NCI-H82 treated with DMSO at 0.1 percent for 48 hours (cell line): ENCODE data around the gene MYBPC2.
"Not testable (repeated sequence)": the region's sequence is repeated elsewhere in the genome, so short reads cannot be mapped to it uniquely, and the experiment has no call there.

Source experiments
- DNase-seq: peaks from one replicate; lab custom pipeline; 2025; ENCODE audit not compliant: unreplicated experiment; lab: John Stamatoyannopoulos, UW

MYBPC2 gene

DNA sequence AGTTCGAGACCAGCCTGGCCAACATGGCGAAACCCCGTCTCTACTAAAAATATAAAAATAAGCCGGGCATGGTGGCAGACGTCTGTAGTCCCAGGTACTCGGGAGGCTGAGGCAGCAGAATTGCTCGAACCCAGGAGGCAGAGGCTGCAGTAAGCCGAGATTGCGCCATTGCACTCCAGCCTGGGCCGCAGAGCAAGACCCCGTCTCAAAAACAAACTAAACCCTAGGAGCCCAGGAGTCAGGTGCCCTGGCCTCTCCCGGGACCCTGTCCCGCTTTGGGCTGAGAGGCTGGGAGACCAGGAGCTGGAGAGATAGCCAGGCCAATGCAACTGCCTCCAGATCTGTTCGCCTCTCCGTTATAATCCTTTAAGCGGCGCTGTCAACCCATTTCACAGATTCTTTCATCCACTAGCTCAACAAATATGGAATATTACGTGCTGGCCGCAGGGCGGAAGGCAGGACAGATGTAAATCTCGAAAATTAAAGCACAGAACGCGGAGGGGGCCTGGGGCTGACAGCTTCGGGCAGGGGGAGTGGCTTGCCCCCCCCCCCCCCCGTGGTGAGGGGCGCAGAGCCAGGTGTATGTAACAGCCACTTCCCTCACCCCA is 5.3 kb upstream of the MYBPC2 start:
- DNase-seq: no peak

DNA sequence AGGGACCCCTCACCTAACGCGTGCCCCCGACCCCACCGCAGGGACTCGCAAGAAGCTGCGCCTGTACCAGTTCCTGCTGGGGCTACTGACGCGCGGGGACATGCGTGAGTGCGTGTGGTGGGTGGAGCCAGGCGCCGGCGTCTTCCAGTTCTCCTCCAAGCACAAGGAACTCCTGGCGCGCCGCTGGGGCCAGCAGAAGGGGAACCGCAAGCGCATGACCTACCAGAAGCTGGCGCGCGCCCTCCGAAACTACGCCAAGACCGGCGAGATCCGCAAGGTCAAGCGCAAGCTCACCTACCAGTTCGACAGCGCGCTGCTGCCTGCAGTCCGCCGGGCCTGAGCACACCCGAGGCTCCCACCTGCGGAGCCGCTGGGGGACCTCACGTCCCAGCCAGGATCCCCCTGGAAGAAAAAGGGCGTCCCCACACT is 4.7 kb upstream of the MYBPC2 start:
- no peak for DNase-seq

DNA sequence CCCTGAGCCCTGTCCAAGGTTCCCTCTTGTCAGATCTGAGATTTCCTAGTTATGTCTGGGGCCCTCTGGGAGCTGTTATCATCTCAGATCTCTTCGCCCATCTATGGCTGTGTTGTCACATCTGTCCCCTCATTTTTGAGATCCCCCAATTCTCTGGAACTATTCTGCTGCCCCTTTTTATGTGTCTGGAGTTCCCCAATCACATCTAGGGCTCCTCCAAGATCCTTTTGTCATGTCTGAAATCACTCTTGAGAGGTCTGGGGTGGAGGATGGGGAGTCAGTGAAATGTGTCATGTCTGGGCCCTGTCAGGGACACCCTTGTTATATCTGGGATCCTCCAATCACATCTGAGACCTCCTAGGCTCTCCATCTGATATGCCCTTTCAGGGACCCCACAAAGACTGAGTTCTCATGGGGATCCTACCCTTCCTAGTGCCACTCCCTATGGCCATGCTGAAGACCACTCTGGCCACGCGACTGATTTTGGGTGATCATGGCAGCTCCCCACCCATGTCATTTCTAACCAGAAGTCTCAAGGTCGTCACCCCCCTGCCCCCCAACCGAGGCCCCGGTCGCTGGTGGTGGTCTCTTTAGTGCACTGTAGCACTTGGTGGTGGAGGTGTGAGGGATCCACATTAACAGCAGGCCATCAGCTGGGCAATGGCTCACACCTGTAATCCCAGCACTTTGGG is 3.8 kb upstream of the MYBPC2 start:
- DNase-seq: no peak

- no peak for DNase-seq
Measured at GRCh38 chr19:50430888-50431342, 1.8 kb upstream of the MYBPC2 start.

GRCh38 chr19:50431343-50432220 is 1.1 kb upstream of the MYBPC2 start:
- peak; percentile 37 for DNase-seq

DNA sequence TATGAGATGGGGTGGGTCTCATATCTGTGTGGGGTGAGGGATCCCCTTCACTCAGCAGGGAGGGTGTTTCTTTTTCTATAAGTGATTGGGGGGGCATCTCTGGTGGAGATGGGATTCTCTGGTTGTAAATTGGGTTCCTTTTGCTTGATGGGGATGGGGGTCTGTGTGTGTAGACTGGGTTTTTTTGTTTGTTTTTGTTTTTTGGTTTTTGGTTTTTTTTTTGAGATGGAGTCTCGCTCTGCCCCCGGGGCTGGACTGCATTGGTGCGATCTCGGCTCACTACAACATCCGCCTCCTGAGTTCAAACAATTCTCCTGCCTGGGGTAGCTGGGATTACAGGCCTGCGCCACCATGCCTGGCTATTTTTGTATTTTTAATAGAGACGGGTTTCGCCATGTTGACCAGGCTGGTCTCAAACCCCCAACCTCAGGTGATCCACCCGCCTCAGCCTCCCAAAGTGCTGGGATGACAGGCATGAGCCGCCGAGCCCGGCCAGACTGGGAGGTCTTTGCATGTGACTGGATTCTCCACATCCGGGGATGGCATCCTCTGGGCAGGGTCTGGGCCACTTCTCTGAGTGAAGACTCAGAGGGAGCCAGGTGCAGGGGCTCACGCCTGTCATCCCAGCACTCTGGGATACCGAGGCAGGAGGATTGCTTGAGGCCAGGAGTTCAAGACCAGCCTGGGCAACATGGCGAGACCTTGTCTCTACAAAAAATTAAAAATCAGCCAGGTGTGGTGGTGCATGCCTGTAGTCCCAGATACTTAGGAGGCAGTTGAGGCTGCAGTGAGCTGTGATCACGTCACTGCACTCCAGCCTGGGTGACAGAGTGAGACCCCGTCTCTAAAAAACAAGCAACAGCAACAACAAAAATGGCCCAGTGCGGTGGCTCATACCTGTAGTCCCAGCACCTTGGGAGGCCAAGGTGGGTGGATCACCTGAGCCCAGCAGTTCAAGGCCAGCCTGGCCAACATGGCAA is 799 bp downstream of the MYBPC2 start:
- no peak for DNase-seq

GRCh38 chr19:50434525-50434924 is 1.8 kb downstream of the MYBPC2 start:
- DNase-seq: no peak

DNA sequence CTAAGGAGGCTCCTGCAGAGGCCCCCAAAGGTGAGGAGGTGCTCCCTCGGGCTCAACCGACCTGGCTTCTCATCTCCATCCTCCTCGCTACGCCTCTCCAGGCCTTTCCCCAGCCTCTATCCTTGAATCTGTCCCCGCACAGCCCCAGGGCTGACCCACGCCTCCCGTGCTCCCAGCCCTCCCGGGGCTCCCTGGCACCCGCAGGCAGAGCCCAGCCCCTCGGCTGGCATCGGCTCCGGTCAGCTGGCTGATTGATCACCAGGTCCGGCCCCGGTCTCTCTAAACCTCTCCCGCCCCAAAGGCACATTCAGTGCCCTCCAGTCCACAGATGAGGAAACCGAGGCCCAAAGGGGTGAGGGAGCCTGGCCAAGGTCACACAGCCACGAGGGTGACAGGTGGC is 2.5 kb downstream of the MYBPC2 start:
- no peak for DNase-seq

- no peak for DNase-seq
Measured at GRCh38 chr19:50435627-50436026, 2.9 kb downstream of the MYBPC2 start.

- no peak for DNase-seq
Measured at GRCh38 chr19:50437862-50438449, 5.3 kb downstream of the MYBPC2 start.

DNA sequence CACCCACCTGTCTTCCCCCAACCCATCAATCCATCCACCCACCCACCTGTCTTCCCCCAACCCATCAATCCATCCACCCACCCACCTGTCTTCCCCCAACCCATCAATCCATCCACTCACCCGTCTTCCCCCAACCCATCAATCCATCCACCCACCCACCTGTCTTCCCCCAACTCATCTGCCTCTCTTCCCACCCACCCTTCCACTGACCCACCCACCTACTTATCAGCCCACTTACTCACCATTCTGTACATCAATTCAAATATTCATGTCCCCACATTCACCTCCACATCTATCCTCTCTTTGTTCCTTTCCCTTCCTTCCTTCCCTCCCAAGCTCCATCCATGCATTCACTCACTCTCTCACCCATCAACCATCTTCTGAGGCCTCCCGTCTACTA is 6.4 kb downstream of the MYBPC2 start:
- not testable (repeated sequence) for DNase-seq

DNA sequence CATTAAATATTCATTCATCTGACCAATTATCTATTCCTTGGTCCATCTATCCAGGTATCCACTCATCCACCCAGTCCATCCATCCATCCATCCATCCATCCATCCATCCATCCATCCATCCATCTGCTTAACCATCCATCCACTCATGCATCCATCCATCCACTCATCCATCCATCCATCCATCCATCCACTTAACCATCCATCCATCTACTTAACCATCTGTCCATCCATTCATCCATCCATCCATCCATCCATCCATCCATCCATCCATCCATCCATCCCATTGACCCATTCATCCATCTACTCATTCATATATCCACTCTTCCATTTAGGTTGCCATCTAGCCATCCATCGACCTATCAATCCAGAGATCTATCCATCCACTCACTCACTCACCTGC is 11.4 kb downstream of the MYBPC2 start:
- no peak for DNase-seq

- no peak for DNase-seq
Measured at GRCh38 chr19:50447053-50447452, 14.4 kb downstream of the MYBPC2 start.

GRCh38 chr19:50447750-50448149 is 15.1 kb downstream of the MYBPC2 start:
- DNase-seq: no peak

GRCh38 chr19:50449236-50449899 is 16.7 kb downstream of the MYBPC2 start:
- no peak for DNase-seq

- DNase-seq: no peak
Measured at GRCh38 chr19:50450369-50451222, 17.9 kb downstream of the MYBPC2 start.

DNA sequence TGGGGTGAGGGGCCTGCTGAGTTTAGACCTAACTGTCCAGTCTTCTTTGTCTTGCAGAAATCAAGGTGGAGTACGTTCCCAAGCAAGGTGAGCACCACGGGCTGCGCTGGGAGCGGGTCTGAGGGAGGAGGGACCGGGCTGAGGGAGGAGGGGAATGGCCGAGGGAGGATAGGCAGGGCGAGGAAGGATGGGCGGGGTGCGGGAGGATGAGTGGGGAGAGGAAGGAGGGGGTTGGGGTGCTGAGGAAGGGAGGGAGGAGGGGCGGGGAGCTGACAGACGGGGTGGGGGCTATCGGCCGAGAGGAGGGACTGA is 18.5 kb downstream of the MYBPC2 start:
- DNase-seq: no peak

DNA sequence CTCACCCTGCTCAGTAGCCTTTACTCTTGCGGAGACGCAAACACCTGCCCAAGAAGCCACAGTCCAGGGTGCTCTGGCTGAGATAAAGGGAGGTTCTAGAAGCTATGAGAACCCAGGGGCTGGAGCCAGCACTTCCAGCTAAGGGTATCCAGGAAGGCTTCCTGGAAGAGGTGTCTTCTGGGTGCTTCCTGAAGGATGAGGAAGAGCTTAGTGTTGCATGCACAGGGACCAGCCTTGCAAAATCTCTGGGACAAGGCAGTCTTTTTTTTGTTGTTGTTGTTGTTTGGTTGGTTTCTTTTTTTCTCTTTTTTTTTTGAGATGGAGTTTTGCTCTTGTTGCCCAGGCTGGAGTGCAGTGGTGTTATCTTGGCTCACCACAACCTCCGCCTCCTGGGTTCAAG is 20.6 kb downstream of the MYBPC2 start:
- no peak for DNase-seq

DNA sequence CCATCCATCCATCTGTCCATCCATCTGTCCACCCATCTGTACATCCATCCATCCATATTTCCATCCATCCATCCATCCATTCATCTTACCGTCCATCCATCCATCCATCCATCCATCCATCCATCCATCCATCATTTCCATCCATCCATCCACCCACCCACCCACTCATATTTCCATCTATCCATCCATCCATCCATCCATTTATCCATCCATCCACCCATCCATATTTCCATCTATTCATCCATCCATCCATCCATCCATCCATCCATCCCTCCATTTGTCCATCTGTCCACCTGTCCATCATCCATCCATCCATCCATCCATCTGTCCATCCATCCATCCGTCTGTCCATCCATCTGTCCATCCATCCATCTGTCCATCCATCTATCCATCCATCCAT is 23.3 kb downstream of the MYBPC2 start:
- no peak for DNase-seq
